Measurements from ENCODE around the gene CNIH2.
A peak's percentile ranks its signal among the peaks of the same experiment; 100 is the strongest.

CNIH2 gene

GRCh38 chr11:66278363-66279091 is 552 bp downstream of the CNIH2 start:
- no peak for DNase-seq

- no peak for DNase-seq
Measured at GRCh38 chr11:66279092-66279734, 1.2 kb downstream of the CNIH2 start.

- DNase-seq, result no peak
Measured at GRCh38 chr11:66280428-66280827, 2.5 kb downstream of the CNIH2 start.

GRCh38 chr11:66281001-66281400 is 3.0 kb downstream of the CNIH2 start:
- DNase-seq, result peak; percentile 62

- DNase-seq, result peak; percentile 60
Measured at GRCh38 chr11:66281776-66282467, 3.9 kb downstream of the CNIH2 start.

- peak; percentile 100 for DNase-seq
Measured at GRCh38 chr11:66282468-66283455, 4.8 kb downstream of the CNIH2 start.

GRCh38 chr11:66283461-66284105 is 5.6 kb downstream of the CNIH2 start:
- DNase-seq, result no peak

GRCh38 chr11:66284526-66285078 is 6.6 kb downstream of the CNIH2 start:
- DNase-seq, result no peak

GRCh38 chr11:66285250-66285947 is 7.4 kb downstream of the CNIH2 start:
- DNase-seq, result no peak

- peak; percentile 60 for DNase-seq
Measured at GRCh38 chr11:66286699-66287098, 8.7 kb downstream of the CNIH2 start.

- DNase-seq, result no peak
Measured at GRCh38 chr11:66287211-66287888, 9.4 kb downstream of the CNIH2 start.

- DNase-seq, result no peak
Measured at GRCh38 chr11:66287889-66288670, 10.1 kb downstream of the CNIH2 start.

- peak; percentile 99 for DNase-seq
Measured at GRCh38 chr11:66288671-66289547, 10.9 kb downstream of the CNIH2 start, which contains the start of gene YIF1A. Gene YIF1A (minus strand): TSS chr11:66289143. CDS start chr11:66288985, 158 bp downstream.

GRCh38 chr11:66289548-66290329 is 11.8 kb downstream of the CNIH2 start:
- peak; percentile 93 for DNase-seq

GRCh38 chr11:66290330-66290621 is 12.3 kb downstream of the CNIH2 start:
- peak; percentile 60 for DNase-seq

- DNase-seq, result no peak
Measured at GRCh38 chr11:66291303-66291705, 13.3 kb downstream of the CNIH2 start.

- DNase-seq, result peak; percentile 79
Measured at GRCh38 chr11:66291706-66292542, 13.9 kb downstream of the CNIH2 start, which contains the start of gene TMEM151A. Gene TMEM151A (plus strand): TSS chr11:66291894. CDS start chr11:66292014, 120 bp downstream.
